ENCODE measurements around the gene HRAS.

HRAS gene

GRCh38 chr11:553083-553987 is 18.0 kb upstream of the HRAS start:
- no peak for DNase-seq

DNA sequence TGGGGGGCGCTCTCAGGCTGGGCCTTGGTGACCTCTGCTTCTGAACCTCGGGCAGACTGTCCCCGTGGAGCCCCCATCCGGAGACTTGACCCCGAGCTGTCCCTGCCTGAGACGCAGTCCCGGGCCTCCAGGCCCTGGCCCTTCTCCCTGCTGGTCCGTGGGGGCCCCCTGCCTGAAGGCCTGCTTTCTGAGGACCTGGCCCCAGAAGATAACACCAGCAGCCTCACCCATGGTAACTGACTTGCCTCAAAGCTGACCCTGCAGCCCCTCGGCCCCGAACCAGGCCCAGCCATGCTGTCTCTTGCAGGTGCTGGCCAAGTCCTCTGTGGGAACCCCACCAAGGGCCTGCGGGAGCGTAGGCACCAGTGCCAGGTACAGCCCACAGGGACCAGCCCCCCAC is 16.2 kb upstream of the HRAS start:
- no peak for DNase-seq

DNA sequence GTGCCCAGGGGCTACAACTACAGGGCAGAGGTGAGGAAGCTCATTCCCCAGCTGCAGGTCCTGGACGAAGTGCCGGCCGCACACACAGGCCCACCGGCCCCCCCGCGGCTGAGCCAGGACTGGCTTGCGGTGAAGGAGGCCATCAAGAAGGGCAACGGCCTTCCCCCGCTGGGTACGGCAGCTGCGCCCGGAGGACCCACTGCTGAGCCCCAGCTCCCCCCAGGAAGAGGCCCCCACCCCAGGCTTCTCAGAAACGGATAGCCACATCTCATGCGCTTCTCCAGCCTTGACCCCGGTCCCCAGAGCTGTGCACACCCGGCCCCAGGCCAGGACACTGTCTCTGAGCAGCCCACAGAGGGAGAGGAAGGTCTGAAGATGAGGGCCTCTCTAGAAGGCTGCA is 15.8 kb upstream of the HRAS start:
- DNase-seq: no peak

DNA sequence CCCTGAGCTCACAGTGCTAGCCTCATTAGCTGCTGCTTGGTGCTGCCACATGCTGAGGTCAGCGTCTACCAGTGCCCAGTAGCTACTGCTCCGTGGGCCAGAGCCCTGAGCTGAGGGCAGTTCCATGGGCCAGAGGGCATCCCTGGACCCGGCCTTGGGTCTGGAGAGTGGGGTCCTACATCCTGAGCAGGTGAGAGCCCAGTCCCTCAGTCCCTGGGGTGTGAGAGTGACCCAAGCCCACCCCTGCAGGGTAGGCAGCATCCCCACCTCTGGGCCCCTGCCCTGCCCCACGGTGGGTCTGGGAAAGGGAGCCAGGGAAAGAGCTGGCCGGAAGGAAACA is 15.3 kb upstream of the HRAS start:
- no peak for DNase-seq

DNA sequence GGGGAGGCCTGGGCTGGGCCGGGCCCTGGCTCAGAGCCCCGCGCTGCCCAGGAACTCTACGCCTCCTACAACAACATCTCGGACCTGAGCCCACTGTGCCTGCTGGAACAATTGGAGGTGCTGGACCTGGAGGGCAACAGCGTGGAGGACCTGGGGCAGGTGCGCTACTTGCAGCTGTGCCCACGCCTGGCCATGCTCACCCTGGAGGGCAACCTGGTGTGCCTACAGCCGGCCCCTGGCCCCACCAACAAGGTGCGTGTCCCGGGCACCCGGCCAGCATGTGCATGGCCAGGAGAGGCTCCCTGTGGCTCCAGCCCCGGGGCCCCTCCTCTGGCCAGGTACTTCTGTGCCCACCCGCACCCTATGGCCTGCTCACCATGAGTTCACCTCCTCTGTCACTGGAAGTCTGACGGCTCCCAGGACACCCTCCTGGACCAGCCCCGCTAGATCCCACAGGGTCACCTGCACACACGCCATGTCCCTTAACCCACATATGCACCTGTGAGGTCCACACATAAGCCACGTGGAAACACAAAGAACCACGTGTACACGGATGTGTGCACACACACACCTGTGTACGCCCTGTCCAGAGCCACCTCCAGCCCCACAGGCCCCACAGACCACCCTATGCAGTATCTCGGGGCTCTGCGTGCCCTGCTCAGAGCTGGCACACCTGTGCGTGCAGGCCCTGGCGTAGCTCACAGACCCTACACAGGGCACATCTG is 14.8 kb upstream of the HRAS start:
- DNase-seq: no peak

DNA sequence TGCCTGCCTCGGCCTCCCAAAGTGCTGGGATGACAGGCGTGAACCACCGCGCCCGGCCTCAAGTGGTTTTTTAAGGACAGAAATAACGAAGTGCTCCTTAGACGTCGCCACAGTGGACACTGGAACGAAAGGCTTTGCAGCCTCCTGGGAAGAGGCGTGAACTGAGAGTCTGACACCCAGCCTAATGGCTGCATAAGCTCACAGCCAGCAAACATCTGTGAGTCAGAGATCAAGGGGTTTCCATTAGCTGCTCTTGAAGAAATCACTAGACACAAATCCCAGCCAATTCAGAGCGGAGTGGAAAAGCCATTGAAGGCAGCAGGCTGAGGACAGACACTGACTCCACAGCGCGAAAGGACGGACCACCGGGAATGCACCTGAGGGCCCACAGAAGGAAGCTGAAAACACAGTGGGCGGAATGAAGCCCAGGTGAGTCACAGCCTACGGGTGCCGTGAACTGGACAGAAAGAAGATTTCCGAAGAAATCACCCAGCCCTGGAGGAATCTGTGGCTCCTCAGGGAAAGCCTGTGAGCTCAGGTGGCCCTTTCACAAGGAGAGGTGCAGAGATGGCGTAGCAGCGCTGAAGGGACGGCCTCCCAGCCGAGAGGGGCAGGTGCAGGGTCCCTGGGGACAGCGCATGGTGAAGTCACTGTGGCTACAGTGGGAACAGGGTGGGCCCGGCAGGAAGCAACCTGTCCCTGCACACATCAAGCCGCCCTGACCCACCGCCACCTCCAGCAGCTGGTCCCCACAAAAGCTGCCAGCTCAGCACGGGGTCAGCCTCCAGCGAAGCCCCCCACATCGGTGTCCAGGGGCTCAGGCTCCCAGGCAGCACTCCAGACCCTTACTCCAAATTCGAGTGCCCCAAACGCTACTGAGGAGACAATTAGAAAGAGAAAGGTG is 13.6 kb upstream of the HRAS start:
- no peak for DNase-seq

- DNase-seq: peak; percentile 61
Observed at GRCh38 chr11:545171-545570, 9.8 kb upstream of the HRAS start.

GRCh38 chr11:544817-545166 is 9.4 kb upstream of the HRAS start:
- DNase-seq: no peak

GRCh38 chr11:541433-541885 is 6.1 kb upstream of the HRAS start:
- no peak for DNase-seq

DNA sequence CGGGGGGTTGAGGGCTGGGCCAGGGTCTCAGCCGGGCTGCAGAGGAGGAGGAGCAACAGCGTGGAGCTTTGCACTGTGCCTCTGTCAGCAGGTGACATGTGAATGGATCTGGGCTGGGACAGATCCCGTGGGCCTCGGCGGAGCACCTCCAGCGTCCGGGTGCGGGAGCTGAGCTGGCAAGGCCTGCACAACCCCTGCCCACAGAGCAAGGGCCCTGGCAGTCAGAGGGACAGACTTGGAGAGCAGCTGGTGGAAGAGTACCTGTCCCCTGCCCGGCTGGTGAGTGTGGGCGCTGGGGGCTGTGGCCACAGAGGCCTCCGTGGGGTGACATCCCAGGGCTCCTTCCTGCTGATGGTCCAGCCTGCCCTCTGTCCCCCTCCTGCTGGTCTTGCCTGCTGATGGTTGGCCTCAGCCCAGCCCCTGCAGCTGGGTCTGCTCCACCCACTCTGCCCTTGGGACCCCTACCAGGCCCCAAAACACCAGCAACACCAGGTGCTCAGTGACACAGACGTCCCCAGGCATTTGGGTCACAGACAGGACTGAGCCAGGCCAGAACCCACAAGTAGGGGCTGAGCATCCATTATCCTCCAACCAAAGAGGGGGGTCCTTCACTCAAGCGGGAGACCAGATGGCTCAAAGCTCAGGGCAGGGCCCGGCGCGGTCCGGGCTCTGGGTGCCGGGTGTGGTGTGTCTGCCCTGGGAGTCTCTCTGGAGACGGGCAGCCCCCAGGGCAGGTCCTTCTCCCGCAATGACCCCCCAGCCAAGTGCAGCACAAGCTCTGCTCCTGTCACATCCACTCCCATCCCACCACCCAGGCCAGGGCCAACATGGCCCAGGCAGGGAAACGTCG is 5.4 kb upstream of the HRAS start:
- DNase-seq: peak; percentile 57

- DNase-seq: peak; percentile 59
Observed at GRCh38 chr11:539971-540481, 4.7 kb upstream of the HRAS start.

- DNase-seq: no peak
Observed at GRCh38 chr11:538431-539051, 3.2 kb upstream of the HRAS start.

DNA sequence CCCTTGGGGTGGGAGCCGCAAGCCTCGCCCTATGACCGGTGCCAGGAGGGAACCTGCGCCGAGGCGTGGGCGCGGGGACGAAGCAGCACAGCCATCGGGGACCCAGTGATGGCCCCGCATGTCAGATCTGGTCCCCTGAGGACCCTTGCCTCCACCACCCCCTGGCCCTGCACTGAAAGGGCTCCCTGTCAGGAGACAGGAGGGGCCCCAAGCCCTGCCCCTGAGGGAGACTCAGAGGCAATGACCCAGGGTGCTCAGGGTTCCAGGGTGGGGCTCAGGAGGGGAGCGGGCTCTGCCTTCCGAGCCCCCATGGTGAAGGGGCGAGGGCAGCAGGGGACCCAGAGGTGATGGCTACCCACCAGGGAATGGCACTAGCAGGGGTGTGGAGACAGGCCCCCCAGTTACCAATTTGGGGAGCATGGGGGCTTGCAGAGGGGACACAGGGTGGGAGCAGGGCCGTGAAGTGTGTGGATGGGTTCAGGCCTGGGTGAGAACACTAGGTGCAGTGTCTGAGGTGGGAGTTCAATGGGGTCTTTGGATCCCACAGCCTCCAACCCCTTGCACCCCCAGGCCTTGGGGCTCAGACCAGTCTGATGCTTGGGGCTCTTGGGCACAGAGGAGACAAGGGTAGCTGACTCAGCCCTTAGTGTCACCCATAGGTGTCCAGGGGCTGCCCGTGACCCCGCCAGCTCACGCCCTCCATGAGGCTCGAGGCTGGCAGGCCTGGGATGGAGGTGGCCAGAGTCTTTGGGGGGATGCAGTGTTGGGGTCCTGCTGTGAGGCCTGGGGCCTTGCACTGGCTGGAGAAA is 2.5 kb upstream of the HRAS start:
- no peak for DNase-seq

- peak; percentile 97 for DNase-seq
Observed at GRCh38 chr11:536841-537621, 1.7 kb upstream of the HRAS start, which contains the start of gene LRRC56. Gene LRRC56 (plus strand): TSS chr11:537527. CDS start chr11:540685, 3,158 bp downstream.

DNA sequence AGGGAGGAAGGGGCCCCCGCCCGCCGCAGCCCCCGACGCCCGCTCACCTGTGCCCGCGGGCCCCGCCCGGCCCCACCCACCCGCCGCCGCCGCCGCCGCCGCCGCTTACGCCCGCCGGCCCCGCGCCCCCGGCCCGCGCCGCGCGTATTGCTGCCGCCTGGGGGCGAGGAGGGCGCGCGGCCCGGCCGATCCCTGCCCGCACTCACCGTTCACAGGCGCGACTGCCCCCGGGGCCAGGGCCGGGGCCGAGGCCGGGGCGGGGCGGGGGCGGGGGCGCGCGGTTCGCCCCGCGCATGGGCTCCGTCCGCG is 212 bp downstream of the HRAS start:
- no peak for DNase-seq

- DNase-seq: peak; percentile 76
Observed at GRCh38 chr11:534396-535209, 773 bp downstream of the HRAS start.

DNA sequence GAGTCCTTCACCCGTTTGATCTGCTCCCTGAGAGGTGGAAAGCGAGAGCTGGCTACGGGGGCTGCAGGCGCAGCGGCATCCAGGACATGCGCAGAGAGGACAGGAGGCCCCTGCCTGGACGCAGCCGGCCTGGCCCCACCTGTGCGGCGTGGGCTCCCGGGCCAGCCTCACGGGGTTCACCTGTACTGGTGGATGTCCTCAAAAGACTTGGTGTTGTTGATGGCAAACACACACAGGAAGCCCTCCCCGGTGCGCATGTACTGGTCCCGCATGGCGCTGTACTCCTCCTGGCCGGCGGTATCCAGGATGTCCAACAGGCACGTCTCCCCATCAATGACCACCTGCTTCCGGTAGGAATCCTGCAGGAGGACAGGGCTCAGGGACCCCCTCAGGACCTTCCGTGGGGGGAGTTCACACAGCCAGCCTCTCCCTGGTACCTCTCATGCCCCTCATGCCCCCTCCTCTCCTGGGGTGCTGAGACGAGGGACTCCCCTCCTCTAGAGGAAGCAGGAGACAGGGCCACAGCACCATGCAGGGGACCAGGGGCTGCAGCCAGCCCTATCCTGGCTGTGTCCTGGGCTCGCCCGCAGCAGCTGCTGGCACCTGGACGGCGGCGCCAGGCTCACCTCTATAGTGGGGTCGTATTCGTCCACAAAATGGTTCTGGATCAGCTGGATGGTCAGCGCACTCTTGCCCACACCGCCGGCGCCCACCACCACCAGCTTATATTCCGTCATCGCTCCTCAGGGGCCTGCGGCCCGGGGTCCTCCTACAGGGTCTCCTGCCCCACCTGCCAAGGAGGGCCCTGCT is 1.6 kb downstream of the HRAS start:
- DNase-seq: no peak

- DNase-seq: no peak
Observed at GRCh38 chr11:532986-533585, 2.3 kb downstream of the HRAS start.
